ENCODE data around the gene NOL4L.
"Not testable (repeated sequence)": the region's sequence is repeated elsewhere in the genome, so short reads cannot be mapped to it uniquely, and the experiment has no call there.

The NOL4L gene

GRCh38 chr20:32512047-32512385 is 73.1 kb downstream of the NOL4L start:
- H3K4me3 ChIP-seq (ENCODE audit: low read depth, low read length) = no peak overlapping the region

- H3K4me3 ChIP-seq (ENCODE audit: low read depth, low read length) = no peak overlapping the region
Measured at GRCh38 chr20:32511358-32512046, 73.6 kb downstream of the NOL4L start.

- H3K4me3 ChIP-seq (ENCODE audit: low read depth, low read length) = no peak overlapping the region
Measured at GRCh38 chr20:32510601-32511357, 74.4 kb downstream of the NOL4L start.

DNA sequence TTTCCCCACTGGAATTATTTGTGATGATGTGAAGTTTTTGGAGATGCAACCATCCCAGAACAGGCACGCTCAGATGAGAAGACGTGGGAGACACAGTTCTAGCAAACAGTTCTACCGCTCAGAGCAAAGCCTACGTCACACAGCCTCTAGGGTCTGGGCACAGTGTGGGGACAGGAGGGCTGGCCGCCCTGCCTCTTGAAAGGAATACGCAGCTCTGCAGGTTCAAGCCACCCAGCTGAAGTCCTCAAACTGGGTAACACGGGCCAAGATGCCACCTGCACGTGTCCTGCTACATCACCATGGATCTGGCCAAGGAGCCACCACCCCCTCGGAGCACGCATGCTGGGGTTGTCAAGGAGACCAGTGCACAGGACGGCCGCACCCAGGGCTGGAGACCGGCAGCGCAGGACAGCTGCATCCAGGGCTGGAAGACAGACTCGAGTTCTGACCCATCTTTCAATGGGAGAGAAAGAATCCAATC is 75.0 kb downstream of the NOL4L start:
- no peak overlapping the region for H3K4me3 ChIP-seq (ENCODE audit: low read depth, low read length)

DNA sequence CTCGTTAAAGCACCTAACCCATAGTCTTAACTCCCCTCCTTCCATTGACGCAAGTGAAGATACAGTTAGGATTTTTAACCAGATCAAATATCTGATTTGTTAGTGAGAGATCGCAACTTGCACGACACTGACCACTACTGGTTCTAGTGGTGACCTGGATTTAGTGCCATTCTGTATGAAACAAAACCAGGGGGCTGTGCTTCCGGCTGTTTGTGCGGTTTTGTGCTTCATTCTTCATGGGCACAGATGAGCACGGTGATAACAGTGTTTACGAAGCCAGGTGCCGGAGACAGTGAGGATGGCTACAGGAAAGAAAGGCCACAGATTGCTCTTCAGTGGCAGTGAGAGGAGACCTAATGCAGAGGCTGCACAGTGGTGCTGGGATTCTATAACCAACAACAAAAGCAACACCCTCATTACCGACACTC is 75.5 kb downstream of the NOL4L start:
- H3K4me3 ChIP-seq (ENCODE audit: low read depth, low read length) = no peak overlapping the region

DNA sequence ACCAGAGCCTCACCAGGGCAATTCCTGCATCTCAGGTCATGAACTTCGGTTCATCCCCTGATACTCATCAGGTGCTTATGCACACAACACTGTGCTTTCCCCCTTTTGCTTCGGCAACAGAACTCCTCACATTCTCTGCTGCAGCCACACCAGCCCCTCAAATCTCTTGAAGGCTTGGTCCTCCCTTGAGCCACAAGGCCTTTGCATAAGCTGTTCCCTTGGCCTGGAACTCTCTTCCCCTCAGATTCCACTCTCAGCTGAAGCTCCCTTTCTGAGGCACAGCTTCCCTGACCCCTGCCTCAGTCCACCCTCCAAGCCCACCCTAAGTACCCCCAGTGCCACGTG is 76.4 kb downstream of the NOL4L start:
- no peak overlapping the region for H3K4me3 ChIP-seq (ENCODE audit: low read depth, low read length)

DNA sequence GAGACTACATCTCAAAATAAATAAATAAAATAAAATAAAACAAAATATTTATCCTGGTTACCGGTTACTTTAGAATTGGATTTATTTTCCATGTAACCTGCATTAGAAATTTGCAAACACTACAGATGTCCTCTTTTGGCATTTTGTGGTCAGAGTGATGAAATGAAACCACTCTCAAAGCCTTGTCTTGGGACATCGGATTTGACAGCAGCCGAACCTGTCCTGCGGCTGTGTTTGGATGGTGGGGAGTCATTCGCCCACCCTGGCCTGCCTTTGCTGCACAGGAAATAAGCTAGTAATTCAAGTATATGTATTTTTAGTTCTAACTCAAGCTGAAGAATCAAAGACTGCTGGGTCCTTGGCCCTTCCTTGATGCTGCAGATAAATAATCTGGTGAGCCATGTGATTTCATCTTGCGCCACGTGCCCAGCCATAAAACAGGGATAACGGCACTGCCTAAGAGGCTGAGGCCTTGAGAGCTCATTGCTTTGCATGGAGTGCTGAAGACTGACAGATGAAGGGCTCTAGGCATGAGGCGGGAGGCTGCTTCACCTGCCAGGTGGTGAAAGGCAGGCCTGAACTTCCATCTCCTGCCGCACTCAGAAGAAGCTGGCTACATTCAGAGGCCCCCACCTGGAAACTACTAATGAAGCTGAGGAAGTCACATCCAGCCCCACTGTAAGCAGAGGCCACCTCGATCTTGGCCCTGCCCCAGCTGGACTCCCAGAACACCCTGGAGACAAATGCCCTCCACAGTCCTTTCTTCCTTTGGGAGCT is 76.9 kb downstream of the NOL4L start:
- H3K4me3 ChIP-seq (ENCODE audit: low read depth, low read length) = no peak overlapping the region

- no peak overlapping the region for H3K4me3 ChIP-seq (ENCODE audit: low read depth, low read length)
Measured at GRCh38 chr20:32506721-32507120, 78.4 kb downstream of the NOL4L start.

GRCh38 chr20:32505723-32506473 is 79.2 kb downstream of the NOL4L start:
- no peak overlapping the region for H3K4me3 ChIP-seq (ENCODE audit: low read depth, low read length)

GRCh38 chr20:32501709-32502108 is 83.4 kb downstream of the NOL4L start:
- H3K4me3 ChIP-seq (ENCODE audit: low read depth, low read length) = no peak overlapping the region

- H3K4me3 ChIP-seq (ENCODE audit: low read depth, low read length) = no peak overlapping the region
Measured at GRCh38 chr20:32497589-32498224, 87.4 kb downstream of the NOL4L start.

GRCh38 chr20:32496811-32497533 is 88.2 kb downstream of the NOL4L start:
- H3K4me3 ChIP-seq (ENCODE audit: low read depth, low read length) = no peak overlapping the region

GRCh38 chr20:32495949-32496348 is 89.2 kb downstream of the NOL4L start:
- H3K4me3 ChIP-seq (ENCODE audit: low read depth, low read length) = no peak overlapping the region

DNA sequence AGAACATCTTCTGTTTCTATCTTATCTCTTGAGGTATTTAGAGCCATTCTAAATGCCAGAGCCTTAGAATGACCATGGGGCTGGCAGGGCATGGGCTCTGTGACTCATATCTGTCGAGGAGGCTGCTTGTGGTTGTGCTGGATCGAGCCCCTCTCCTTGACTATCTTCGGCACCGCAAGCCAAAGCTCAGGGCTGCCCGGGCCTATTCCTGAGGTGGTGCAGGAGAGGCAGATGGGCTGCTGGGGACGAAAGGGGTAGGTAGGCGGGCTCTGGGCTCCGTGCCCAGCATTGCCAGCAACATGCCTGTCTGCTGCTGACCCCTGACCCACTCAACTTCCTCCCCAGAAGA is 89.9 kb downstream of the NOL4L start:
- no peak overlapping the region for H3K4me3 ChIP-seq (ENCODE audit: low read depth, low read length)

DNA sequence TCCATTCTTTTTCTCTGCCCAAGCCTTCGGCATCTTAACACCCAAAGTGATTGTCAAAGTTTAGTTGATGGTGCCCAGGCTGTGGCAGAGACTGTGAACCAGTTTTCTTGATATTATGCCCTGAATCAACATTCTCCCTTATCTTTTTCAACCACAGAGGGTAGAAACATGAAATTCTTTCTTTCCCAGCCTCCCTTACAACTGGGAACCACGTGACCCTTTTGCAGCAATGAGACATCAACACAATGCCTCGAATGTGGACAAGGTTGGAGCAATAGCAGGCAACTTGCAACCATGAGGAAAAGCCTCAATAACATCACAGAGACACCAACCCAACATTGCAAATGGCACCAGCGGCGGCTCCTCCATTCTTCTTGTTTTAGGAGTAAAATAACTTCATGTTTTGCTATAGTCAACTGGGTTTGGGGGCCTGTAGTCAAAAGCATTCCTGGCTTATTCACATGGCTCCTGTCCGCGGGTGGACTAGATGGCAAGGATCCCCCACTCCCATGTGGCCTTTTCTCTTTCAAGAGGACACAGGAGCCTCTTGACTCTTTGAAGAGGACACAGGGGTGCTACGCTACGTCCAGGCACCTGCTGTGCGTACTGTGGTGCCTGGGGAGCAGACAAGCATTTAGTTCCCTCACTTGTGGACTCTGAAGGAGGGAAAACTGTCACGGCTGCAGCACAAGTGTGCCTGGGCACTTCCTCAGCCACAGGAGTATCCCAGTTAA is 90.5 kb downstream of the NOL4L start:
- H3K4me3 ChIP-seq (ENCODE audit: low read depth, low read length) = no peak overlapping the region

- H3K4me3 ChIP-seq (ENCODE audit: low read depth, low read length) = no peak overlapping the region
Measured at GRCh38 chr20:32493356-32493755, 91.8 kb downstream of the NOL4L start.

DNA sequence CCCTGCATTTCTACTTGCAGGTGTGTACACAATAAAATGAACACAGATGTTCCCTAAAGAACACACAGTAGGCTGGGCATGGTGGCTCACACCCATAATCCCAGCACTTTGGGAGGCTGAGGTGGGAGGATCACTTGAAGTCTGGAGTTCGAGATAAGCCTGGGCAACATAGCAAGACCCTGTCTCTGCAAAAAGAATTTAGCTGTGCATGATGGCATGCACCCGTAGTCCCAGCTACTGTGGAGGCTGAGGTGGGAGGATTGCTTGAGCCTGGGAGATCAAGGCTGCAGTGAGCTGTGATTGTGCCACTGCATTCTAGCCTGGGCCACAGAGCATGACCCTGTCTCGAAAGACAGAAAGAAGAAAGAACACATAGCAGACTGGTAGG is 93.4 kb downstream of the NOL4L start:
- not testable (repeated sequence) for H3K4me3 ChIP-seq (ENCODE audit: low read depth, low read length)

GRCh38 chr20:32490942-32491763 is 94.0 kb downstream of the NOL4L start:
- no peak overlapping the region for H3K4me3 ChIP-seq (ENCODE audit: low read depth, low read length)

Data from iPS-11a (cell line).